Activated CD4-positive, alpha-beta T cell treated with anti-CD3 and anti-CD28 coated beads, Interleukin-2, amount 50 U/mL, for 1 hour (primary cell): ENCODE data around the gene WNT1.

Experiments used
- DNase-seq: peaks from one replicate; pipeline ENCODE4 v3.0.0-alpha.2; 2020

Gene WNT1

GRCh38 chr12:49030714-49031572 lies 52.8 kb downstream of the WNT1 start:
- no peak for DNase-seq

DNA sequence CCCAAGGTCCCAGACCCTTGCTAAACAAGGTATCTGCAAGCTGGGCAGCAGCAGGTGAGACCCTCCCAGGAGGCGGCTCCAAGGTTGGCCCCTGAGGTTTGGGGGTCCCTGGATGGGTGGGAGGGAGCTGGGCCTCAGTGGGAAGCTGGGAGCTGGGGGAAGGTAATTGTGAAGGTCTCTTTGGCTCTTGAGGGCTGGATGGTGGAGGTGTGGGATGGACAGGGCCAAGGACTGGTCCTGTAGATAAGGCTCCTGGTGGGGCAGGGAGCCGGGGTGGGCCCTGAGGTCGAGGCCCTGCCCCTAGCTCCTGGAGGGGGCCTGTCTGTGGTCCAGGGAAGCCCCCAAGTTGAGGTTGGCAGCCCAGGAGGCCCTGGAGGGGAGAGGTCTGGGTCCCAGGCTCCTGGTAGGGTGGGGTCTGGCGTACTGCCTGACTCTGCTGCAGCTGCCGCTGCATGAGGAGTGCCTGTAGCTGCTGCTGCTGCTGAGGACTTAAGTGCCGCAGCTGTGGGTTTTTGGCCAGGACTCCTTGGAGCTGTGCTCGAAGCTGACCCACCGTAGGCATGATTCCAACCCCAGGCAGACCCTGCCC lies 53.5 kb downstream of the WNT1 start:
- DNase-seq: no peak
